Measurements from ENCODE around the gene CCDC152.

- TF ChIP-seq CTCF (conservative IDR thresholded peaks at IDR 0.05; ENCODE audit: low read depth, low read length) (no peak), EZH2 (IDR thresholded peaks at IDR 0.05; ENCODE audit: borderline replicate concordance, low read depth, low read length, poor library complexity, severe bottlenecking) (no peak)
Measured at GRCh38 chr5:42839196-42839595, 82.6 kb downstream of the CCDC152 start.

All from A673 (cell line).